Measurements from ENCODE around the gene TSPAN5.

Gene TSPAN5

DNA sequence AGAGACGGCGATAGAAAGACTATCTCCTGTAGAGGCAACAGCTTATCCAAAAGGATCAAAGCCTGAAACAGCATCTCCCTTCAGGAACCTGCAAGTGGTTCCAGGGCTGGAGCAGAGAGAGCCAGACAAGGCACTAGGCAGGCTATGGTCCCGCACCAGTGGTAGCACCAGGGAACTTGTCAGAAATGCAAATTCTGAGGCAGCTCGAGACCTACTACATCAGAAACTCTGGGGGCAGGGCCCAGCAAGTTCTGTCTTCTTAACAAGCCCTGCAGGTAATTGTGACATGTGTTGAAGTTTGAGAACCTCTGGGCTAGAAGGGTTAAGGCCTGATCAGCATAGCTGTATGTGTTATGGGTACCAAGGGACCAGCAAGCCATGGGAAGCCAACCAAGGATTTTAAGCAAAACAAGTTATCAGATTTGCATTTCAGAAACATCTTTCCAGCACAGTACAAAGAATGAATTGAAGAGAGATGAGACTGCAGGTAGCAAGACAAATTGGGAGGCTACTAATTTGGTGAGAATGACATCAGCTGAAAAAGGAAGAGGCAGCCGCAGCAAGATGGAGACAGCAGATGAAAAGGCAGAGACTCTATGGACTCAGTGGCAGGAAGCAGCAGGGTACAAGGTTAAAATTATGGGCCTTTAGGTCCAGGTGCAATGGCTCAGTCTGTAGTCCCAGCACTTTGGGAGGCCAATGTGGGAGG, 139.7 kb downstream of the TSPAN5 start:
- no peak for DNase-seq (ENCODE audit: low read depth, low spot score)

DNA sequence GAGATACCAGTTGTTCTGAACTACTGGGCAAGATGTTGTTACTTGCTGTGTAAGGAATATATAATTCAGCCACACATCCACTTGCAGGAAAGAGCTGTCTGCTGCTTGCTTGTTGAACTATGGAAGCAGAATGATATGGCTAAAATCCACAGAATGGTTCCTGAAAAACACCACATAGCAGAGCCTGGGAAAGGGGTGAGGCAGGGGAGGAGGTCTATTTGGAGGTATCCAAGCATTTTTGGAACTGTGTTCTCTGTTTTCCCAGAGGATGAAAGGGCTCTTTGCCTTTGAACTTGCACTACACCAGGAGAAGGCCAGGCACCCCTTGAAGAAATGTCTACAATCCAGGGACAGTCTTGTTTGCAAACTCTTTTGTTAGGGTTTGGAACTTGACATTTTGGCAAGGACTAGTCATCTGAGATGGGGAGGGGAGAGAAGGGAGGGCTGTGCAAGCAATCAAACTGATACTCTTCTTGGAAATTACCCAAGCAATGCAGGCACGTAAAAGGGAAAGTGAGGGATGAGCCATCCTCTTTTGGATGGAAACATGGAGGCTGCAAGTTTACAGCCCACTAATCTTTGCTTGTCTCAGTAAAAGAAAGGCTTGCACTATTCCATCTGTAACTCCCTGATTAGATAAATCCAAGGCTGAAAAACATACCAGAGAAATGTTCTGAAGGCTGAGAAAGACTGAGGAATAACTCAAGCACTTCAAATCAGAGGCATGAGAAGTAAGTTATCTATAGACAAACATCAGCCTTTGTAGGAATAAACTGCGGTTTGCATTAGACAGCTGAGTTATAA, 141.0 kb downstream of the TSPAN5 start:
- no peak for DNase-seq (ENCODE audit: low read depth, low spot score)

DNA sequence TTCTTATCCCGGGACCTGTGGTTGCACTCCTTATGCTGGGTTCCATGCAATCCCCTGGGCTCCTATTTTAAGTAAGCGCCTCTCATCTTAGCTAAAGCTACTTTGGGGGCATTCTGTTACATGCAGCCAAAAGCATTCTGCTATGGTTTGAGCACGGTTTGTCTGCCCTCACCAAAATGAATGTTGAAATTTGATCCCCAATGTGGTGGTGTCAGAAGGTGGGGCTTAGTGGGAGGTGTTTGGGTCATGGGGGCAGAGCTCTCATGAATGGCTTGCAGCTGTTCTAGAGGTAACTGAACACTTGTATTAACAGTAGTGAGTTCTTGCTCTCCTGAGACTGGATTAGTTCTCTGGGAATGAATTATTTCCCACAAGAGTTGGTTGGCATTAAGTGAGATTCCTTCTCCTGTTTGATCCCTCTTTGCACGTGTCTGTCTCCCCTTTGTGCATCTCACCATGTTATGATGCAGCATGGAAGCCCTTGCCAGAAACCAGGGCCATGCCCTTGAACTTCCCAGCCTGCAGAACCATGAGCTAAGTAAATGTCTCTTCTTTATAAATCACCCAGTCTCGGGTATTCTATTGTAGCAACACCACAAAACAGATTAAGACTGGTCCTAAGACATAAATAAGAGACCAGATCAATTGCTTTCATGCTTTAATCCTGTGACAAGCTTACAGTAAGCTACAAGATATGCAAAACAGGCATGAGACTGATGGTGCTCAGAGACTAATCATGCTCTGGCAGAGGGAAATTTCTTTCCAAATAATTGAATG, 141.8 kb downstream of the TSPAN5 start:
- DNase-seq (ENCODE audit: low read depth, low spot score), result no peak

DNA sequence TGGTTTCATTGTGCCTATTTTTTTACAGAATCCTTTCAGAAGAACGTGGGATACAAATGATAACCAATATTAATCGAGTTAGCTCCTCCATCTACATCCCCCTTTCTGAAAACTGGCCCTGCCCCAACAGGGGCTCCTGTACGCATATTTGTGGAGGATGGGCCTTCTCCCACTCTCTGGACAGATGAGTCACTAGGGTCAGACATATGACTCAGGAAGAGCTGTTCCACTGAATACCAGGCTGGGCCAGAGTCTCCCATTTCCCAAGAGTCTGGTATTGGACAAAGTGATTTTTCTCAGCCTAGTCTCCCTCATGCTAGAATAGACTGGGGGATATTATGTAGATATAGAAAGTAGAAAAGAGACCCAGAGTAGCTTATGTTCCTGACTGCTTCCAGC, 142.4 kb downstream of the TSPAN5 start:
- DNase-seq (ENCODE audit: low read depth, low spot score), result no peak

DNA sequence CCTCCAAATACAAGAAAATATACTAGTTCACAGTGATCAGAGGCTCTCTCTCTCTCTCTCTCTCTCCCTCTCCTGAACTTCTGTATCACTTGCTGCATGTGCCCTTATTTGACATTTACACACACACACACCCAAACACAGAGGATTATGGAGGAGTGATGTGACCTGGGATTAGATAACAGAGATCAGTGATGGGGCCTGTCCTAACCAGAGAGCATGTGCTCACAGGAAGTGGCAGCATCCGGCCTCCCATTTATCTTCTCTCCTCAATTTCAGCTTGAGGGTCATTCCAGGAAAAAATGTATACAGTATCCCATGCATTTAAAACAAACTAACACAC, 143.0 kb downstream of the TSPAN5 start:
- DNase-seq (ENCODE audit: low read depth, low spot score), result no peak

DNA sequence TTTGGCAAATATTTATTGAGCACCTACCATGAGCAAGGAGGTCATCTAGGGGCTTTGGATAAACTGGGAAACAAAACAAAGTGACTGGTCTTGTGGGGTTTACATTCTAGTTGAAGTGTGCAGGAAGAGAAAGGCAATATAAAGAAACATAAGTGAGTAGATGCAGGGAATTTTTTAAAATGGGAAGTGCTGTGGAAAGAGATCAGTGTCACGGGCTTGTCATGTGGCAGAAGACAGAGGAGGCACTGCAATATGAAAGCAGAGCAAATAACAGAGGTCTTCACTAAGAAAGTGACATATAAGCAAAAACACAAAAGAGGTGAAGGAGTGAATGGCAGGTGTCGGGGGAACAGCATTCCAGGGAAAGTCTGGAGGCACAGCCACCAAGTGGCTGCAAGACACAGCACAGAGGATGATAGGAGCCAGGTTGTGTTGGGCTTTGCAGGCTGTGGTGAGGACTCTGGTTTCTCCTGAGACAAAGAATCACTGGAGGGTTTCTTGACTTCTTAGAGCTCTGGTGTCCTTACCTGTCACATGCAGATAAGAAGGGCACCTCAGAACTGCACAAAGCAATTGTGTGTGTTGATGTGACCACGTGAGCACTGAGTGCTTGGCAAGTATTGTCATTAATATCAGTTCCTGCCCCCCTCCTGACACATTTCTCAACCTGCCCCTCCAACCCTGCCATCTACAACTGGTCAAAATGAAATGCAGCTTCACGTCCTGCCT, 143.5 kb downstream of the TSPAN5 start:
- DNase-seq (ENCODE audit: low read depth, low spot score), result no peak

DNA sequence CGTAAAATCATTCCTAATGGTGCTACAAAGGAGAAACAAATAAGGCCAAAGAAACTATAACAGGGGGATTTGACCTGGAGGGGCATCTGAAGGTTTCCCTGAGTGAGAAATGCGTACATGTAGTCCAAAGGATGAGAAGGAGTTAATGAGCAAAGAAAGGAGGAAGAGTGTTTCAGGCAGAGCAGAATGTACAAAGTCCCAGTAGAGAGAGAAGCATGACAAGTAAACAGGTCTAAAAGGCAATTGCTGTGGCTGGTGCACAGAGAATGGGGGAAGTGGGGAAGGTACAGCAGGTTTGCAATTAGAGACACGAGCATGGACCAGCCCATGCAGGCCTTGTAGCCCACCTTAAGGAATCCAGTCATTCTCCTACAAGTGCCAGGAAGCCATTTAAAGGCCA, 145.5 kb downstream of the TSPAN5 start:
- DNase-seq (ENCODE audit: low read depth, low spot score), result no peak

DNA sequence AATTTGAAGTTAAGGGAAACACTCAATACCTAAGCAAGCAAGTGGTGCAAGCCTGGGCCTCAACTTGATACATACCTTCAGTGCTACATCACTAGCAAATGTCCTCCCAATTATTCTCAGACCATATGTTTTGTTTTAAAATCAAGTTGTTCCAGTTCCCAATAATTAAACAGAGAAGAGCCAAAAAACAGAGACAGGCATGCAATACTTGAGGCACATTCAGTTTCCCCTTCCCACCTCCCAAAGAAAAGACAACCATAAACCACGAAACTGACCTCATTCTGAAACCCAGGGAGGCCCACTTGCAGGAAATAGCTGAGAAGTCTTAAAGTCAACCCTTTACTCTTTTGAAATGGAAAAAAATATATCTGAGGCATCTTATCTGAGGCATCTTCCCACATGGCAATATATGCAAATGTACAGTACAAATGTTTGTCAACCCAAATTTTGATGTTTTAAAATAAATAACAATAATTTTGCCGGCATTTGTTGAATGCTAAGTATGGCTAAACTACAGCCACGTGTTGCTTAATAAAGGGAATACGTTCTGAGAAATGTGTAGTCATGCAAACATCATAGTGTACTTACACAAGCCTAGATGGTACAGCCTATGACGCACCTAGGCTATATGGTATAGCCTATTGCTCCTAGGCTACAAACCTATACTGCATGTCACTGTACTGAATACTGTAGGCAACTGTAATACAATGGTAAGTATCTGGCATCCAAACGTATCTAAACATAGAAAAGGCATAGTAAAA, 147.5 kb downstream of the TSPAN5 start:
- DNase-seq (ENCODE audit: low read depth, low spot score), result no peak

DNA sequence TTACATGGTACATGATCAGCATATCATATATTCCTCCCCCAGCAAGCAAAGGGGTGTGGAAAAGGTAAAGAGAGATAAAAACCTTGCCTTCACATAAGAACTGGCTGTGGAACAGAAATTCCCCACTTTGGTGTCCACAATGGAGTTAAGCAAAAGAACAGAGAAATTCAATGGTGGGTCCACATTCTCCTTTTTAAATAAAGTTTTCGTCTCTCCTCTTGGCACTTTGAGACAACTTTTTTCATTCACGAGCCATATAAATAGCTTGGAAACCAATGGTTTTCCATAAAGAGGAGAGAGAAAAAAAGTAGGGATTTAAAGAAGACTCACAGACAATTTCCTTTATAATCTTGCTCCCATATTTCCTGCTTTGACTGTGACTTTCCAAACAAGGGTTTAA, 148.1 kb downstream of the TSPAN5 start:
- no peak for DNase-seq (ENCODE audit: low read depth, low spot score)

DNA sequence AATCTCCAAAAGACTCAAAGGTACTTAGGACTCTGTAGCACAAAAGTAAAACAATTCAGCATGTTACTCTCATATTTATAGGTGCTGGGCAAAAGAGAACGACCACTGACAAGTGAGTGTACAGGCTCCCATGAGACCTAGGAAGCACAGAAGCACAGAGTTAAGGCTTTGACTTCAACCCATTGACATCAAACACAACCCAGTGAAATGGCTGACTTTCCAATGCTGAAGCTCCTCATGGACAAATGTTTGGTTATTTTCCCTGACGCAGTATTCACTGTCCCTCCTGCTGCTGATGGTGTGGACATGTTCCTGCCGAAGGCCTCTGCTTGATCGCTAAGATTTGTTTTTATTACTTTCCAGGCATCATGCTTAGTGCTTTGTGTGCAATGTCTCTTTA, 148.7 kb downstream of the TSPAN5 start:
- DNase-seq (ENCODE audit: low read depth, low spot score), result no peak

DNA sequence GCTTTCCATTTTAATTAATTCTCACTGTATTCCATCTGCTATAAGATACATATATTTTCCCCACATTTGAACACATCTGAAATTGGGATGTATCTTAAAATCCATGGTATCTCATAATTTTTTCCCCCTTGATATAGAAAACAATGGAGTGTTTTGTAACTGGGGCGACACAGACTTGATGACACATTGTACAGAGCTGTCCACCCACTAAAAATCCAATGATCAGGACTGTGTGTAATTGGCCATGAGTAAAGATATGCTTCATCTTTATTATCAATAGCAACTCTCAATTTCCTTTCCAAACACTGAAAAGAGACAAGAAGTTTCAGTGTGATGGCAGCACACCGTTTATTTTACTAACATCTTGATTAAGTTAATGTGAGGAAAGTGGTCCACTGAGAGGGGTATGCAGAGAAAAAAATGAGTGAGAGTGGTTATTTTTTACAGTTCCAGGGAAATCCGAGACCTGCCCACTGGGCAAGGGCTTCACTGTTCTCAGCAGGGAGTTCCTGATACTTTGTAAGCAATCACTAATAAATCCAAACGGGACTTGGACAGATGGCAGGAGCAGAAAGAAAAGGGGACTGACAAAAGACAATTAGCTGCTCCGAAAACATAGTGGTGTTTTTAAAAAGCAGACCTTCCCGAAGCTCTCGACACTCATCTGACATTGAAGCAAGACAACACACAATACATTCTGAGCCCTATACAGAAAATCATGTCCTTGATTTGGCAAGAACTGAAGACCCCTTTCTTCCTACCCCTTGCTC, 149.4 kb downstream of the TSPAN5 start:
- DNase-seq (ENCODE audit: low read depth, low spot score), result no peak

DNA sequence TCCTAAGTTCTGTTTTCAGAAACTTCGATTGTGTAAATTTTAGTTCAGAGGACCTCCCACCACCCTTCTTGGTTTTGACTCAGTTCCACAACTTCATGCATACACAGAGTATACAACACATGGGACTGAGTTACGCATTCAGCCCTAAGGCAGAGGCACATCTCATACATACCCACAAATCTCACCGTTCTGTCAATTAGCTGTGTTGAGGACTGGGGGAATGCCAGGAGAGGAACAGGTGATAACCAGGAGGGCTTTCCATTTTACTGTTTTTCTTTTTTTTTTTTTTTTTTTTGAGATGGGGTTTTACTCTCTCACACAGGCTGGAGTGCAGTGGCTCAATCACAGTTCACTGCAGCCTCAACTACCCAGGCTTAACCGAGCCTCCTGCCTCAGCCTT, 150.2 kb downstream of the TSPAN5 start:
- no peak for DNase-seq (ENCODE audit: low read depth, low spot score)

DNA sequence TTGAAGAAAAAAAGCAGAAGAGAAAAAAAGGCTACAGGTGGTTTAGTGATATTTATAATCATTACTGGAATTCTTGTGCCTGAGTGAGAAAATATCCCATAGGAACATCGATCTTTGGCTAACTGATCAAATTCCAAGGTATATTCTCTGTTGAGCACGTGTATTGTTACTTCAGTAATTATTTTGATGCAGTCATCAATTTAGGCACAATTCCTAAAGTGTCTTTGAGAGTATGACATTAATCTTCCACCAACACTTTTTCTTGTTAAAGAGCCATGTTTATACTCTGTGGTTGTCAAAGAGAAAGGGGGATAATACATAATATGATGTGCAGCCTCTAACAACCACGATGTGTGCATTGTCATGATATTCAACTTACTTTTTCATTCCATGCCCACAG, 151.1 kb downstream of the TSPAN5 start:
- no peak for DNase-seq (ENCODE audit: low read depth, low spot score)

DNA sequence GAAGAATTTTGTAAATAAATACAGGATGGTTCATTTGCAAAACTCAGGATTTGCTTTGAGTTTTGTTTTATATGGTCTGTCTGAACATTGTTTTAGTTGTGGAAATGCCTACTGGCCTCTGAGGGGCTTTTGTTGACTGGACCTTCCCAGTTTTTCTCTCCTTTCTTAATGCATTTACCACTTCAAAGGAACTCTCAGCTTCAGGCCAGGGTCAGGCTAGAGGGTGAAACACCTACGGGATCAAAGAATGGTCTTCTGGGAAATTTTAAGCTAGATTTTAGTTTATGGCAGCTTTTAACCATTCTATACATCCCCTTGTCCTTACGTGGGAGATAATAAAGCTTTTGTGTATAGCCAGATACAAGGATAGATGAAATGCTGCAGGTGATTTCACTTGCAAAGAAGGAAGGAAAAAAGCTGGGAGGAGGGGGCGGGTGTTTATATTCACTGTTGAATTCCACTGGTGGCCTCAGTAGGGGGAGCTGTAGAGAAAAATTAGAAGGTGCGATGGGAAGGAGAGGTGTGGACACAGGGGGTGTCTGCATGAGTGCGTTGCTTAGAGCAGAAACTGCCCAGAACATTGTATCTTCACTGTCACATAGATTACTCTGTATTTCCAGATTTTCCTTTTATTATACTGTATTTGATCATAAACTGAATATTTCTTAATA, 151.8 kb downstream of the TSPAN5 start:
- no peak for DNase-seq (ENCODE audit: low read depth, low spot score)

DNA sequence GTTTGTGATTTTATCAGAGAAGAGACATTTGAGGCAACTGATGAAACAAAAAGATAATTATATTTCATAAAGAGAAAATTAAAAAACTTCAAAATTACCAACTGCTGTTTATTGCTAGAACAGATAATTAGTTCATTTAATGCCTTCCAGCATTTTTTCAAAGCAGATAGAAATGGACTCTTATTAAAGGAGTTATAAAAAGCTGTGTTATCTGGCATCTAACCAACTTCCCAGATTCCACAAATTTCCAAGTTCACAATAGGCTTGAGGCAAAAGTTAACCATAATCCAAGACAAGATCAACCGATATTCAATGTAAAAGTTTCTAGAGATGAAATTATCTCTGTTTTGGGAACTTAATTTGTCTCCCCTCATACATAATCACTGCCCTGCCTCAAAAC, 152.4 kb downstream of the TSPAN5 start:
- DNase-seq (ENCODE audit: low read depth, low spot score), result no peak

DNA sequence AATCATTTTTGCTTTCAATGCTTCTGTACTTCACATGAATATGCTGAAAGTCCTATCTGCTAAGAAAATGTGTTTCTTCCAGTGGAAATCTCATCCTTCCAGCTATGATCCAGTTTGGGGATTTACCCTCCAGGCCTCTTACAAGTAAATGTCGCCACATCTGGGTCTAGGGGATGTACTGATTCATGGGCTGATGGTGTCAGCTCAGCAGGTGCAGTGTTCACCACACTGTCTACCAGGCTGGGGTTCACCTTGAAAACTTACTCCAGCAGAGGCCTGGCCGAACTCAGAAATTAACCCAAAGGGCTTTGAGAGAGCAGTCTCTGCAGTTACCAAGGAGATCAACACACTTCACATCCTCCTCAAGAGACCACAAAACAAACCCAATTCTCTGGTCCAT, 154.3 kb downstream of the TSPAN5 start:
- DNase-seq (ENCODE audit: low read depth, low spot score), result no peak

DNA sequence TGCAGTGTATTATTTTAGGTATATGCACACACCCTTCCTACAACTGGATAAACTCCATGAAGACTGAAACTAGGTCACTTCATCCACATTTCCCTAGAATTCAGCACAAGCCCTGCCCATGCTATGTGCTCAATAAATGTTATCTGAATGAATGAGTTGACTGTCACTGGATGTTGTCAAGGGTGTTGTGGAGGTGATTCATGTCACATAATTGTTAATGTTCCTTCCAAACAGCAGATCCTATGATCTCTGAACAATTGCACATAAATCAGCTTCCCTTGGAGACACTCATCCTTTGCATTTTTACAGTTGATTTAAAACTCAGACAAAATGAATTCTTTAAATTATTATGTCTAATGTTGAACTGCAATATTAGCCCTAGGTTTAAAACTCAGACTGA, 154.7 kb downstream of the TSPAN5 start:
- DNase-seq (ENCODE audit: low read depth, low spot score), result no peak

DNA sequence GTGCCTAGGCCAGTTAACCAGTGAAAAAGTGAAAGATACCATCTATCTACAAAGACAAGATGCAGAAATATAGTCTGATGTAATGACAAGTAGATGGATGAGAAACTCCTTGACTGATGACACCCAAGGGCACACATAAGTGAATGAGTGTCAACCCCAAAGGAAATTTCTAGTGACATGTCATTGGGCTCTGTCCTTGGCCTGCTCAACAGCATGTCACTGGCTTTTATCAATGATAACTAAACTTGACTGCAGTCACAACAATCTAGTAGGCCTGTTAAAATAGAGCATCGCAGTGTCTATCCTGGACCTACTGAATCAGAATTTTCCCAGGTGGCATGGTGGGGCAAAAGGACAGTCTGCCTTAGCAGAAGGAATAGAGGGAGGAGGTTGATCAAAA, 155.8 kb downstream of the TSPAN5 start:
- DNase-seq (ENCODE audit: low read depth, low spot score), result no peak

DNA sequence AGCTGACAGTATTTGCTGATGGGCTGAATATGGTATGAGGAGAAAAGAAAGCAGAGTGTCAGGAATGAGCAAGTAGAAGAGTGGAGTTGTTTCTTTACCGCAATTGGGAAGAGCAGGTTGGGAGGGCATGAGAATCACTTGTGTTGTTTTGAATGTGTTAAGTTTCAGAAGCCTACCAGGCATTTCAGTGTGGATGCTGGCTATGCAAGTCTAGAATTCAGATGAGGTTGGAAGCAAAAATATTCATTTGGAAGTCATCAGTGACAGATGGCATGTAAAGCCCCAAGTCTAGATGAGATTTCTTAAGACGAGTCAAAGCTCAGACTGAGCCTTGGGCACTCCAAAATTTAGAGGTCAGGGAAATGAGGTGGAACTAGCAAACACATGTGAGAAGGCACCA, 156.4 kb downstream of the TSPAN5 start:
- DNase-seq (ENCODE audit: low read depth, low spot score), result no peak

DNA sequence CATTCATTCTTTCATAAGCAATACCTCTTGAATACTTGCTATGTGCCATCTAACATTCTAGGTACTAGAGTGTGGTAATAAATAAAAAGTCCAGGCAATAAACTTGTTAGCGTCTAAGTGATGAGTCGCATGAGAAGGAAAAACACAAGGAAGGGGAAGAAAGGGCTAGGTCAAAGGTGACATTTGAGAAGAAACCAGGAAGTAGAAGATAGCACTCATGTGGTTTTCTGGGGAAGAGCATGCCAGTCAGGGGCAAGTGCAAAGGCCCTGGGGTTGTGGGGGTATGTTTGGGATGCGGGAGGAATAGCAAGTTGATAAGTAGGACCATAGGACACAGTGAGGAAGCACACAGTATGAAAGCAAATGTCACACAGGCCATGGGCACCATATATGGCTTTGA, 157.0 kb downstream of the TSPAN5 start:
- no peak for DNase-seq (ENCODE audit: low read depth, low spot score)
